K562 (cell line): ENCODE measurements around the gene MYOM1. TPM values are rescaled to one million over a fixed set of nuclear protein-coding genes. Genes with fewer than 3 reads are reported as not detected.

Experiments
- ATAC-seq: fragments of 200-7000 bp; cut with Tn5 transposase; 3 replicates; pipeline ENCODE4 v1.9.1; 2020; ENCODE audit warnings: moderate library complexity
- BruUV-seq: library from RNA; stranded (reverse); fragments of 400-500 nt; replicated peaks from 2 replicates; lab custom pipeline; 2021; lab: Mats Ljungman, UMichigan
- CTCF ChIA-PET: fragments of 300-600 bp; formaldehyde crosslinking; extraction: SDS; loops from one replicate; lab custom pipeline; 2021; ENCODE audit warnings: low intra/inter-chr PET ratio; lab: Yijun Ruan, JAX
- POLR2A ChIA-PET: fragments of 300-600, 350-650 bp; sonication (Branson Sonifier 250); formaldehyde crosslinking; extraction: SDS; loops from one replicate; lab custom pipeline; 2021; ENCODE audit warnings: antibody characterized with exemption, inconsistent platforms; lab: Yijun Ruan, JAX
- DNase-seq, 4 experiments: peaks; one replicate each; pipeline versions ENCODE4 v3.0.0 to v3.0.0-alpha.2; 2011 to 2018; ENCODE audit warnings: low spot score in 3 of 4, mixed read lengths in 3 of 4; ENCODE audit errors: extremely low read depth in 1 of 4
- FAIRE-seq: peaks from 2 replicates; lab custom pipeline; 2011; peaks lifted over from hg19 to GRCh38; lab: Jason Lieb, UNC
- H2AFZ ChIP-seq: 2 replicates; pipeline ENCODE4 v1.6.0; 2011; ENCODE audit warnings: low read depth, low read length, control low read depth, inconsistent platforms
- H3K27ac ChIP-seq: fragments of 200-600 bp; 3 replicates; pipeline ENCODE4 v1.8.0; 2011; ENCODE audit warnings: low read depth, mild to moderate bottlenecking, control low read depth, inconsistent platforms, low read length, moderate library complexity, mixed read lengths; ENCODE audit errors: extremely low read depth
- H3K27me3 ChIP-seq, 2 experiments: fragments of 300-600 bp in 1 of 2; 2 replicates in 1 of 2; 3 replicates in 1 of 2; pipeline versions ENCODE4 v1.6.0 to v1.8.0; 2011; ENCODE audit warnings: inconsistent platforms in 2 of 2, low read length in 2 of 2, mild to moderate bottlenecking in 1 of 2, mixed read lengths in 1 of 2, moderate library complexity in 1 of 2; ENCODE audit not compliant: control insufficient read depth in 2 of 2, insufficient read depth in 2 of 2
- H3K36me3 ChIP-seq: fragments of 300-600 bp; 3 replicates; pipeline ENCODE4 v1.8.0; 2011; ENCODE audit warnings: mild to moderate bottlenecking, low read length, inconsistent platforms; ENCODE audit not compliant: control insufficient read depth, insufficient read depth
- H3K4me1 ChIP-seq, 2 experiments: fragments of 200-600 bp in 1 of 2; replicated peaks in 1 of 2; 2 replicates in 1 of 2; 3 replicates in 1 of 2; pipeline versions ENCODE4 v1.5.1 to v1.8.0; 2011; ENCODE audit warnings: inconsistent platforms in 2 of 2, low read length in 2 of 2, mild to moderate bottlenecking in 1 of 2, mixed read lengths in 1 of 2, moderate library complexity in 1 of 2; ENCODE audit not compliant: control insufficient read depth in 2 of 2, insufficient read depth in 2 of 2
- H3K4me2 ChIP-seq: 2 replicates; pipeline ENCODE4 v1.6.1; 2011; ENCODE audit warnings: low read length, control low read depth, inconsistent platforms, mixed read lengths; ENCODE audit not compliant: insufficient read depth
- H3K4me3 ChIP-seq: fragments of 200-600 bp; sonication (generic), shearing (Covaris generic); 2 replicates; pipeline ENCODE4 v1.5.1; 2016; ENCODE audit warnings: control low read depth, inconsistent platforms
- H3K79me2 ChIP-seq: fragments of 200-600 bp; 3 replicates; pipeline ENCODE4 v1.8.0; 2011; ENCODE audit warnings: low read length, inconsistent platforms; ENCODE audit not compliant: control insufficient read depth, insufficient read depth
- H3K9ac ChIP-seq, 2 experiments: 2 replicates each; pipeline versions ENCODE4 v1.6.0 to v1.6.1; 2011; ENCODE audit warnings: low read depth in 2 of 2, low read length in 2 of 2, control low read depth in 1 of 2, inconsistent platforms in 1 of 2, mild to moderate bottlenecking in 1 of 2, mixed read lengths in 1 of 2; ENCODE audit not compliant: insufficient read depth in 1 of 2
- H3K9me1 ChIP-seq: one replicate; pipeline ENCODE4 v1.6.0; 2011; ENCODE audit warnings: inconsistent platforms, mild to moderate bottlenecking, low read length, moderate library complexity; ENCODE audit not compliant: control insufficient read depth, insufficient read depth
- H3K9me3 ChIP-seq: replicated peaks from 2 replicates; pipeline ENCODE4 v1.5.1; 2011; ENCODE audit warnings: low read depth, low read length, inconsistent platforms; ENCODE audit not compliant: control insufficient read depth, insufficient read depth
- H4K20me1 ChIP-seq: replicated peaks from 2 replicates; pipeline ENCODE4 v1.6.1; 2011; ENCODE audit warnings: low read length, inconsistent platforms, mixed read lengths; ENCODE audit not compliant: control insufficient read depth, insufficient read depth
- ATF1 ChIP-seq, 2 experiments: fragments of 450-650 bp in 1 of 2; IDR thresholded peaks; 2 replicates each; pipeline ENCODE4 v1.6.1; 2016; ENCODE audit warnings: missing compliant biosample characterization in 1 of 2, missing genetic modification characterization in 1 of 2
- ATF7 ChIP-seq: fragments of 450-650 bp; IDR thresholded peaks from 2 replicates; pipeline ENCODE4 v1.7.1; 2014; ENCODE audit warnings: mild to moderate bottlenecking, moderate library complexity
- BHLHE40 ChIP-seq: IDR thresholded peaks from 2 replicates; pipeline ENCODE4 v1.6.1; 2011; ENCODE audit warnings: low read length, improper control_type of control experiment
- CREB1 ChIP-seq, 2 experiments: sonication (generic) in 1 of 2; formaldehyde crosslinking in 1 of 2; IDR thresholded peaks; 2 replicates each; pipeline versions ENCODE4 v1.6.1 to v1.8.0; 2012 to 2022; ENCODE audit warnings: inconsistent platforms in 1 of 2, mild to moderate bottlenecking in 1 of 2, missing genetic modification reagents in 1 of 2, moderate library complexity in 1 of 2
- CREB3L1 ChIP-seq: fragments of 450-650 bp; IDR thresholded peaks from 2 replicates; pipeline ENCODE4 v1.6.1; 2014; ENCODE audit warnings: low read depth, mild to moderate bottlenecking, moderate library complexity, borderline replicate concordance
- GABPA ChIP-seq: fragments of 200-800 bp; sonication (Bioruptor generic); conservative IDR thresholded peaks from 2 replicates; pipeline ENCODE4 v1.6.1; 2016; ENCODE audit warnings: low read depth, missing genetic modification characterization, missing compliant biosample characterization
- RAD51 ChIP-seq: fragments of 450-650 bp; IDR thresholded peaks from 2 replicates; pipeline ENCODE4 v1.7.1; 2016; ENCODE audit warnings: low read depth, mild to moderate bottlenecking, borderline replicate concordance
- XRCC3 ChIP-seq: fragments of 450-650 bp; IDR thresholded peaks from 2 replicates; pipeline ENCODE4 v1.6.1; 2017; ENCODE audit warnings: mild to moderate bottlenecking, moderate library complexity
- ZNF561 ChIP-seq: fragments of 450-650 bp; formaldehyde crosslinking; conservative IDR thresholded peaks from 2 replicates; pipeline ENCODE4 v1.4.0; 2020; ENCODE audit warnings: mild to moderate bottlenecking, moderate library complexity
- ZNF699 ChIP-seq: fragments of 250-450 bp; sonication (Bioruptor Pico); IDR thresholded peaks from 2 replicates; pipeline ENCODE4 v1.8.0; 2021; ENCODE audit warnings: mild to moderate bottlenecking, moderate library complexity; ENCODE audit not compliant: insufficient replicate concordance
- WGBS: fragments of 100-300 bp; shearing (Covaris generic); methylation state at CpG from one replicate; pipeline ENCODE4 v1.1.6; 2016; ENCODE audit warnings: low coverage, mixed read lengths; ENCODE audit not compliant: insufficient coverage; ENCODE audit errors: missing lambda C conversion rate; 5-methylcytosine and 5-hydroxymethylcytosine counted together
- in situ Hi-C: fragments of 300-500 bp; cut with MboI; formaldehyde crosslinking; loops from 4 replicates; pipeline ENCODE4 v1.15.0; 2018; ENCODE audit warnings: inconsistent platforms, mixed read lengths
- intact Hi-C: fragments of 100-400 bp; cut with micrococcal nuclease; formaldehyde crosslinking; loops from 2 replicates; pipeline ENCODE4 v1.14.2; 2022
- polyA plus RNA-seq, 8 experiments: library from polyadenylated mRNA; depleted of rRNA in 4 of 8; stranded (reverse) in 5 of 8; unstranded in 3 of 8; fragments of >200 nt; fragmentation: Nextera tagmentation in 2 of 8; fragmentation: Illumina TruSeq in 1 of 8; extraction: Ambion mirVana in 2 of 8; extraction: Trizol in 1 of 8; gene quantifications; 2 replicates each; pipeline versions ENCODE4 v1.2.1 to v1.2.3, GENCODE V29; 2011 to 2014; ENCODE audit warnings: inconsistent platforms in 1 of 8, missing spikeins in 1 of 8
- total RNA-seq, 7 experiments: library from RNA; depleted of rRNA in 6 of 7; stranded (reverse); fragments of >200 nt in 6 of 7; fragmentation: Illumina TruSeq in 2 of 7; extraction: Trizol in 2 of 7; gene quantifications; 2 replicates each; pipeline versions ENCODE4 v1.2.1 to v1.2.3, GENCODE V29; 2011 to 2021; ENCODE audit warnings: low replicate concordance in 1 of 7
- TF ChIP-seq, protein P1 (sequence below): sonication (generic); formaldehyde crosslinking; IDR thresholded peaks from 2 replicates; pipeline ENCODE4 v1.9.0; 2022; ENCODE audit warnings: mild to moderate bottlenecking, missing genetic modification reagents
- TF ChIP-seq, protein P2 (sequence below): sonication (generic); formaldehyde crosslinking; IDR thresholded peaks from 2 replicates; pipeline ENCODE4 v1.5.0; 2020; ENCODE audit warnings: missing genetic modification reagents
- TF ChIP-seq, protein P3 (sequence below): fragments of 250-450 bp; sonication (Bioruptor Pico); IDR thresholded peaks from 2 replicates; pipeline ENCODE4 v1.8.0; 2021; ENCODE audit warnings: mild to moderate bottlenecking, moderate library complexity
- TF ChIP-seq, protein P4 (sequence below): fragments of 450-650 bp; formaldehyde crosslinking; IDR thresholded peaks from 2 replicates; pipeline ENCODE4 v1.4.0; 2020; ENCODE audit warnings: mild to moderate bottlenecking, mixed read lengths

Gene MYOM1
- total and polyA plus RNA-seq, 9 of the 15 experiments (the other 6 are each of a cell fraction or from before 2014, with no cell fraction given), result 0.01 to 0.62 (median 0.25) TPM

DNA sequence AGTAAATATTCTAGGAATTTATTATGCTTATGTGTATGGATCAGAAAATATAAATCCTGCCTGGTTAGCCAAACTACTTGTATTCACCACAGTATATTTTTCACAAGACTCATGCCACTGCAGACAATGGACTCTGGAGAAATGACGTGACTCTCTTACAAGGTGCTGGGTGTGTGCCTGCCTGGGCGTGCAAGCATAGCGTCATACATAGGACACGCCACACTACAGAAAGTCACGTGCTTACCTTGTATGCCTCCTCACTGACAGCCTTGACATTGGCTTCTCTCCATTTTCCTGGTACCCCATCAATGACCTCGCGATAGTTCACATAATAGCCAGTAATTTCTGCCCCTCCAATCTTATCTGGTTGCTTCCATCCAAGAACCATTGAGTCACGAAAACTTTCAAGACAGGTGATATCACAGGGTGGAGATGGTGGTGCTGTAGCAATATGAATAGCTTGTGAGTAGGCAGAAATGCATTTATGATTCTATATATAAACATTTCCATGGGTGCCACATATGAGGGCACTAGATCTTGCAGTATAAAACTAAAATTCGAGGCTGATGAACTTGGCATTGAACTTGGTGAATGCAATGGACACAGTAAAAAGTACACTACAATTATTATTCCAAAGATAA, 93.2 kb downstream of the MYOM1 start:
- no peaks in the 10 kb centered on the region for H3K9me1 ChIP-seq
- H3K36me3 ChIP-seq, result no peaks in the 10 kb centered on the region
- CTCF ChIA-PET, result no interaction called here
- ATAC-seq (peak; percentile 57), FAIRE-seq (no peak), DNase-seq (peak in 1 of 4 experiments; percentile 25)
- no peaks in the 10 kb centered on the region for H3K9me3 ChIP-seq
- no peaks in the 10 kb centered on the region; a peak in 2 of 5 replicates for H3K4me1 ChIP-seq
- H2AFZ ChIP-seq, result peak overlapping the region; percentile 53
- no peak overlapping the region for H3K27ac ChIP-seq
- intact Hi-C loops (no loop called here), in situ Hi-C loops (no loop called here)
- H3K79me2 ChIP-seq, result no peaks in the 10 kb centered on the region
- H3K9ac ChIP-seq, result no peak overlapping the region
- no peaks in the 10 kb centered on the region for H3K27me3 ChIP-seq
- 21% methylated on average over 9 of the region's 9 CpGs for WGBS
- no peaks in the 10 kb centered on the region for H4K20me1 ChIP-seq
- H3K4me3 ChIP-seq, result no peak overlapping the region
- POLR2A ChIA-PET, result interaction anchor here (1.0 kb wide), 1 partner anchor 9 kb away, joined by 3 read pairs; no protein-coding TSS in a partner anchor
- H3K4me2 ChIP-seq, result no peak overlapping the region; the same call in 1 of the 2 replicates
- no TSS peak for BruUV-seq
- TF ChIP-seq, protein P1, sequence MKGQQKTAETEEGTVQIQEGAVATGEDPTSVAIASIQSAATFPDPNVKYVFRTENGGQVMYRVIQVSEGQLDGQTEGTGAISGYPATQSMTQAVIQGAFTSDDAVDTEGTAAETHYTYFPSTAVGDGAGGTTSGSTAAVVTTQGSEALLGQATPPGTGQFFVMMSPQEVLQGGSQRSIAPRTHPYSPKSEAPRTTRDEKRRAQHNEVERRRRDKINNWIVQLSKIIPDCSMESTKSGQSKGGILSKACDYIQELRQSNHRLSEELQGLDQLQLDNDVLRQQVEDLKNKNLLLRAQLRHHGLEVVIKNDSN (CRISPR knock-in tag), result peak; percentile 47
- TF ChIP-seq BHLHE40, result peak; percentile 68
- peak; percentile 75 for TF ChIP-seq RAD51
- no peak for TF ChIP-seq XRCC3
- TF ChIP-seq, protein P2, sequence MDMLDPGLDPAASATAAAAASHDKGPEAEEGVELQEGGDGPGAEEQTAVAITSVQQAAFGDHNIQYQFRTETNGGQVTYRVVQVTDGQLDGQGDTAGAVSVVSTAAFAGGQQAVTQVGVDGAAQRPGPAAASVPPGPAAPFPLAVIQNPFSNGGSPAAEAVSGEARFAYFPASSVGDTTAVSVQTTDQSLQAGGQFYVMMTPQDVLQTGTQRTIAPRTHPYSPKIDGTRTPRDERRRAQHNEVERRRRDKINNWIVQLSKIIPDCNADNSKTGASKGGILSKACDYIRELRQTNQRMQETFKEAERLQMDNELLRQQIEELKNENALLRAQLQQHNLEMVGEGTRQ (CRISPR knock-in tag), result peak; percentile 20; the same call in 1 of the 2 replicates
- TF ChIP-seq CREB1 (IDR thresholded peaks at IDR 0.05), result peak; percentile 51
- TF ChIP-seq CREB1 (CRISPR knock-in tag; IDR thresholded peaks at IDR 0.05), result peak; percentile 58; the same call in 1 of the 2 replicates
- TF ChIP-seq, protein P3, sequence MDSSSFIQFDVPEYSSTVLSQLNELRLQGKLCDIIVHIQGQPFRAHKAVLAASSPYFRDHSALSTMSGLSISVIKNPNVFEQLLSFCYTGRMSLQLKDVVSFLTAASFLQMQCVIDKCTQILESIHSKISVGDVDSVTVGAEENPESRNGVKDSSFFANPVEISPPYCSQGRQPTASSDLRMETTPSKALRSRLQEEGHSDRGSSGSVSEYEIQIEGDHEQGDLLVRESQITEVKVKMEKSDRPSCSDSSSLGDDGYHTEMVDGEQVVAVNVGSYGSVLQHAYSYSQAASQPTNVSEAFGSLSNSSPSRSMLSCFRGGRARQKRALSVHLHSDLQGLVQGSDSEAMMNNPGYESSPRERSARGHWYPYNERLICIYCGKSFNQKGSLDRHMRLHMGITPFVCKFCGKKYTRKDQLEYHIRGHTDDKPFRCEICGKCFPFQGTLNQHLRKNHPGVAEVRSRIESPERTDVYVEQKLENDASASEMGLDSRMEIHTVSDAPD (CRISPR knock-in tag), result no peak
- TF ChIP-seq, protein P4, sequence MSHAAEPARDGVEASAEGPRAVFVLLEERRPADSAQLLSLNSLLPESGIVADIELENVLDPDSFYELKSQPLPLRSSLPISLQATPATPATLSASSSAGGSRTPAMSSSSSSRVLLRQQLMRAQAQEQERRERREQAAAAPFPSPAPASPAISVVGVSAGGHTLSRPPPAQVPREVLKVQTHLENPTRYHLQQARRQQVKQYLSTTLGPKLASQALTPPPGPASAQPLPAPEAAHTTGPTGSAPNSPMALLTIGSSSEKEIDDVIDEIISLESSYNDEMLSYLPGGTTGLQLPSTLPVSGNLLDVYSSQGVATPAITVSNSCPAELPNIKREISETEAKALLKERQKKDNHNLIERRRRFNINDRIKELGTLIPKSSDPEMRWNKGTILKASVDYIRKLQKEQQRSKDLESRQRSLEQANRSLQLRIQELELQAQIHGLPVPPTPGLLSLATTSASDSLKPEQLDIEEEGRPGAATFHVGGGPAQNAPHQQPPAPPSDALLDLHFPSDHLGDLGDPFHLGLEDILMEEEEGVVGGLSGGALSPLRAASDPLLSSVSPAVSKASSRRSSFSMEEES (CRISPR knock-in tag), result peak; percentile 67
- TF ChIP-seq ATF1 (CRISPR knock-in tag; IDR thresholded peaks at IDR 0.05), result no peak
- 0 out of 2 replicates have a peak, but pooled peaks have one; percentile 15 for TF ChIP-seq ATF1 (tag; IDR thresholded peaks at IDR 0.05)
- TF ChIP-seq ZNF561 (CRISPR knock-in tag), result no peak
- peak; percentile 60; the same call in 1 of the 2 replicates for TF ChIP-seq ATF7
- TF ChIP-seq GABPA, result no peak
- no peak for TF ChIP-seq CREB3L1
- TF ChIP-seq ZNF699, result no peak
